SIG-M5 (cell line): ENCODE results near the gene CILP.
"Not testable (repeated sequence)": the region's sequence is repeated elsewhere in the genome, so short reads cannot be mapped to it uniquely, and the experiment has no call there.

Experiments
- DNase-seq: peaks from one replicate; lab custom pipeline; 2025; lab: John Stamatoyannopoulos, UW

Gene CILP

DNA sequence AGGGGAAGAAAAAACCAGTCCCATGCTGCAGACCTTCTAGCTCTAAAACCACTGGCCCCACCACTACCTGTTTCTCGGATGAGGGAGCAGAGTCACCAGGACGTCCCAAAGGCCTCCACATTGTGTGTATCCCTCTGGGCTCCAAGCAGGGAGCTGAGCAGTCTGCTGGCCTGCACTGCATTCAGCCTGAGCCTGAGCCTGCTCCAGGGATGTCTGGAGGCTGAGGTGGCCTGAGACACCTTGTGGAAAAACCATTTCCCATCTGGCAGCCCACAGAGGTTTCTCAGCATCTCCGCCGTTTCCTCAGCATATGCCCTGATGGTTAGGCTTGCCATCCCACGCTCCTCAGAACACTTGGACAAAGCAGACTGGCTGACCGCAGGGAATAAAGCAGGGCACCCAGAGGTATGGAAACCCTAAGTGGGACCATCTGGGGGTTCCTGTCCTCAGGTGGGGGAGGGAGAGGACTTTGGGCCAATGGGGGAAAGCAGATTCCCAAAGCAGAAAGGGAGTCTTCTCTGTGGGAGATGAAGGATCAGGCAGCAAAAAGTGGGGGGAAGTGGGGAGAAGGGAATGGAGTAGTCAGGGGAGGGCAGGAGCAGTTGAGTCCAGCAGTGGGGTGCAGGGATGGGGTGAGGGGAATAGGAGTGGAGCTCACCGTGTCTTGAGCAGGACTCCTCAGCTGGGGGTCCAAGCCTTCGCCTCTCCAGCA lies at the start of gene CILP:
TSS of gene CILP (minus strand) at position 704 of the 712 bp plus-strand sequence. CDS start 1,718 bp downstream, outside the sequence.
- no peak for DNase-seq

- no peak for DNase-seq
Measured at GRCh38 chr15:65260968-65261367, 49.7 kb upstream of the CILP start.

- no peak for DNase-seq
Measured at GRCh38 chr15:65259367-65259797, 48.1 kb upstream of the CILP start.

- no peak for DNase-seq
Measured at GRCh38 chr15:65258375-65259262, 47.3 kb upstream of the CILP start.

GRCh38 chr15:65255486-65256140 lies 44.3 kb upstream of the CILP start:
- no peak for DNase-seq

GRCh38 chr15:65254758-65255157 lies 43.5 kb upstream of the CILP start:
- DNase-seq, result no peak

GRCh38 chr15:65254356-65254755 lies 43.1 kb upstream of the CILP start:
- DNase-seq, result no peak

DNA sequence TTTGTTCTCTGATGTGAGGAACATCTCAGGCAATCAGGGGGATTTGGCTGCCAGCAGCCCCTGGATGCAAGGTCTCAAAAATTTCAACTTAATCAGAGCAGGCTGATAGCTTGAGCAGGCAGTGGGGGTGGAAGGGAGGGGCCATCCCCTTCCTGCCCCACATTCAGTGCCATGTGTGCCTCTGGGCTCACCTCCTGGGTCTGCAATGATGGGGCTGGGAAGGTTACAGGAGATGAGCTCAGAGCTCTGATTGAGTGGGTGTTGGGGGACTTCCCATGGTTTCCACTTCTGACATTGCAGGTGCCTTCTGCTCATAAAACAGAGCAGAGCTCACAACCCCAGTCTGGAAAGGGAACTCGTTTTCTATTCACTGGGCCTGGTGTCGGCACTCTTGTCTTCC lies 38.4 kb upstream of the CILP start:
- no peak for DNase-seq

DNA sequence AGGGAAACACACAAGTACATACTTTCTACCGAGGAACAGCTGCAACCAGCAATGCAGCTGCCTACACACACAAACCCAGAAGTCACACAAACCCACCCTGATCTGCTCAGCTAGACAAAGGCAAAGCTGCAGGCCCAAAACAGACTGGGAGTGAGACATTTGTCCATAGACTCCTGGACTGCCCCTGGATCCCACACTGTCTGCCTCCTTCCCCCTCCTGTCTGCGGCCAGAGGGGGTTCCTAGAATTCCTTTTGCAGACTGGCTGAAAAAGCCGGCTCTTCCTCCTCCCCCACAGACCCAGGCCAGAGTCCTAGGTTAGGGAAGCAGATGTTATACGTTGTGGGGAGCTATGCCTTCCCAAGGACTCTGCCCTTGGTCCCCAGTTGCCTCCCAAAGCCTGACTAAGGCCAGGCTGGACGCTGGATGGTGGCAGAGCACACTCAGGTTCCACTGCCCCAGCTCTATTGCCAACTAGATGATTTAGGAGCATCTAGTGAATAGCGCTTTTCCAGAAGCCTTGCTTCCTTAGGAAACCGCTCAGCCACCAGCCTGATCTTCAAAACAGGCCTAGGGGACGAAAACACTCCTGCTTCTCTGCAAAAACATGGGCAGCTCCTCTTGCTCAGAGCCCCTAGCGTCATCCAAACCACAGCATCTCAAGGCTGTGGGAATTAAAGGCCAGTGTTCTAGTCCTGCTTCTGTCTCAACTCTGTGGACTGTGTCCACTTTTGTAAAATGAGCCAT lies 37.4 kb upstream of the CILP start:
- no peak for DNase-seq

- no peak for DNase-seq
Measured at GRCh38 chr15:65246939-65247338, 35.7 kb upstream of the CILP start.

DNA sequence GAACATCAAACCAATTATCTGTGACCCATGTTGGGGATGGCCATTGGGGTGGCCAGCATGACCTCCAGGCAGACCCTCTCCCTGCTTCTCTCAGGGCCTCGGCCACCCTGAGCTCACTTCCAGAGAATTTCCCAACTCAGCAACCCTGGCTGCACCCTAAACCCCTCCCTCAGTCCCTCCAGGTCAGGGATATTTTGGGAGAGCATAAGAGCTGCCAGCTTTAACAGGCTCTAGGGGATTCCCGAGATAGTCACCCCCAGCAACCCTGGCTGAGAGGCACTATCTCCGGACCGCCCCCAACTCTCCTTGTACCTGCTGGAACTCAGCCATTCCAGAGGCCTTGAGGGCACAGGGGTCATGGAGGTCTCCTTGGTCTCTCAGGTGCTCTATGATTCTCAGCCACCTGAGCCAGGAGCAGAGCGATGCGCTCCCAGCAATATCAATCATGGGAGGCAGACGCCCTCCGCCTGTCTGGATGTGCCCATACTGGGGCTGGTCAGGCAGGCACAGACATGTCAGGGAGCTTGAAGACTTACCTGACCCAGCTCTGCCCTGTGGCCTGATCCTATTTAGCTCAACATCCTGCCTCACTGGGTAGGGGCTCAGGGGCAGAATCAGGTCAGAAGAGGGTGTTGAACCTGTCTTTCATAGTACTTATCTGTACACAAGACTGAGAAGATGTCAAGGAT lies 34.9 kb upstream of the CILP start:
- DNase-seq, result no peak

GRCh38 chr15:65245096-65245856 lies 34.0 kb upstream of the CILP start:
- no peak for DNase-seq

- no peak for DNase-seq
Measured at GRCh38 chr15:65244638-65245037, 33.4 kb upstream of the CILP start.

- not testable (repeated sequence) for DNase-seq
Measured at GRCh38 chr15:65236443-65236842, 25.2 kb upstream of the CILP start.

DNA sequence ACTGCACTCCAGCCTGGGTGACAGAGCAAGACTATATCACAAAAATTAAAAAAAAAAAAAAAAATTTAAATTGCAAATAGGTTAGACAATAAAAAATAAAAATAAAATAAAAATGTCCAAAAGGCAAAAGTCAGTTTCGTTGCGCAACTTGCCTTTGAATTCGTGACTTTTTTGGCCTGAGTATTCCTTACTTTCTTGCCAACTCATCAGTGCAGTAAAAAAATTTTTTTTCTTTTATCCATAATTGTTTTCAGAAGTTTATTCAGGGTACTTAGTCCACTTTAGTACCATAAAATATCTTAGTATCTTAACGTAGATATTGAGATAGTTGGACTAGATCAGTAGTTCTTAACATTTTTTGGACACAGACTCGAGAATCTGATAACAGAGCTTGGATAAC lies 22.4 kb upstream of the CILP start:
- no peak for DNase-seq

DNA sequence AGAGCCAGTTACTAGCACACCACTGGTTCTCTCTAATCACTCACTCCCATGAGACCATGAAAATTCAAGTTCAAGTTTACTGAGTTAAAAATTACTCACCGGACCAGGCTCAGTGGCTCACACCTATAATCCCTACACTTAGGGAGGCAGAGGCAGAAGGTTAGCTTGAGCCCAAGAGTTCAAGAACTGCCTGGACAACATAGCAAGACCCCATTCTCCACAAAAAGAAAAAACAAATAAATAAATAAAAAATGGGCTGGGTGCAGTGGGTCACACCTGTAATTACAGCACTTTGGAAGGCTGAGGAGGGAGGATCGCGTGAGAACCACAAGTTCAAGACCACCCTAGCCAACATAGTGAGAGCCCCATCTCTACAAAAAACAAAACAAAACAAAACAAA lies 21.2 kb upstream of the CILP start:
- no peak for DNase-seq

DNA sequence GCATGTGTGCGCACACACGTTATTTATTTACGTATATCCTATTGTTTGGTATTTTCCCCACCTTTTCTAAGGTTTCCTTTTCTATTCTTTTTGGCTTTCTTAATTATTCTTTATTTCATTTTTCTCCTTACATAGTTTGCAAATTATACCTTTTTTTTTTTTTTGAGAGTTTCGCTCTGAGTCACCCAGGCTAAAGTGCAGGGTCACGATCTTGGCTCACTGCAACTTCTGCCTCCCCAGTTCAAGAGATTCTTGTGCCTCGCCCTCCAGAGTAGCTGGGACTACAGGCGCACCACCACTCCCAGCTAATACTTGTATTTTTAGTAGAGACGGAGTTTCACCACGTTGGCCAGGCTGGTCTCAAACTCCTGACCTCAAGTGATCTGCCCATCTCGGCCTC lies 20.0 kb upstream of the CILP start:
- no peak for DNase-seq

- DNase-seq, result not testable (repeated sequence)
Measured at GRCh38 chr15:65226901-65227300, 15.6 kb upstream of the CILP start.

GRCh38 chr15:65226221-65226620 lies 14.9 kb upstream of the CILP start:
- DNase-seq, result no peak

GRCh38 chr15:65223996-65224395 lies 12.7 kb upstream of the CILP start:
- DNase-seq, result no peak

DNA sequence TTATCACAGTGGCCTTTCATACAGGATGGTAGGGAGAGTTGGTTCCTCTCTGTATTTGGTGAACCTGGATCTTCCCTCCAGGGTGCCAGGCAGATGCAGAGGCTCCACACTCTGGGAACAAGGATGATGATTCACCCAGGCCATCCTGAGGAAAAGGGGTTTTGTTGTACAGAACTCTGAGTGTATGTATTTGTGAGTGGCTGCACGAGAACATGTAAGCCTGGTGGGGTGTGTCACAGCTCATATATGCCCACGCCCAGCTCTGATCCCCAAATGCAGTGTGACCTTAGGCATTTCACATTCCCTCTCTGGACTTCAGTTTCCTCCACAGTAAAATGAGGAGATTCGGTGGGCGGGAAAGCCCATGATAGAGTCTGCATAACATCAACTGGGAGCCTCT lies 11.6 kb upstream of the CILP start:
- no peak for DNase-seq
